GM12878 (cell line): ENCODE measurements around the gene PARP2. TPM values are rescaled to one million over a fixed set of nuclear protein-coding genes. Genes with fewer than 3 reads are reported as not detected.

ENCODE experiments used
- CHD1 ChIP-seq: IDR thresholded peaks from 2 replicates; pipeline ENCODE4 v1.6.1; 2012; ENCODE audit warnings: low read depth, low read length, improper control_type of control experiment
- CREM ChIP-seq: IDR thresholded peaks from 2 replicates; pipeline ENCODE4 v1.6.1; 2014; ENCODE audit warnings: antibody characterized with exemption, low read depth
- EED ChIP-seq: sonication (generic); IDR thresholded peaks from 2 replicates; pipeline ENCODE4 v1.6.1; 2016; ENCODE audit warnings: antibody characterized with exemption, low read depth
- EGR1 ChIP-seq, 2 experiments: IDR thresholded peaks; 1 replicate in 1 of 2; 2 replicates in 1 of 2; pipeline ENCODE4 v1.6.1; 2011 to 2012; ENCODE audit warnings: low read depth in 2 of 2, low read length in 2 of 2, borderline replicate concordance in 1 of 2, mild to moderate bottlenecking in 1 of 2, moderate library complexity in 1 of 2
- ETV6 ChIP-seq, 2 experiments: fragments of 450-650 bp in 1 of 2; IDR thresholded peaks in 1 of 2; conservative IDR thresholded peaks in 1 of 2; 2 replicates each; pipeline ENCODE4 v1.6.1; 2014; ENCODE audit warnings: antibody characterized with exemption in 1 of 2, borderline replicate concordance in 1 of 2, low read depth in 1 of 2, mild to moderate bottlenecking in 1 of 2, moderate library complexity in 1 of 2
- JUND ChIP-seq: IDR thresholded peaks from 2 replicates; pipeline ENCODE4 v1.6.1; 2012; ENCODE audit warnings: low read depth, mild to moderate bottlenecking, low read length, improper control_type of control experiment, moderate library complexity
- MTA2 ChIP-seq: fragments of 450-650 bp; IDR thresholded peaks from 2 replicates; pipeline ENCODE4 v1.6.1; 2016; ENCODE audit warnings: low read depth, mild to moderate bottlenecking, moderate library complexity
- MXI1 ChIP-seq: fragments of 150-350 bp; IDR thresholded peaks from 2 replicates; pipeline ENCODE4 v1.6.1; 2011; ENCODE audit warnings: low read depth, mild to moderate bottlenecking, inconsistent platforms, low read length, improper control_type of control experiment
- NFXL1 ChIP-seq: fragments of 450-650 bp; IDR thresholded peaks from 2 replicates; pipeline ENCODE4 v1.6.1; 2017; ENCODE audit warnings: antibody characterized with exemption, mild to moderate bottlenecking, borderline replicate concordance
- PAX8 ChIP-seq: fragments of 450-650 bp; IDR thresholded peaks from 2 replicates; pipeline ENCODE4 v1.6.1; 2017; ENCODE audit warnings: mild to moderate bottlenecking, moderate library complexity
- POLR2A ChIP-seq: IDR thresholded peaks from 2 replicates; pipeline ENCODE4 v1.6.1; 2011; ENCODE audit warnings: low read depth, mild to moderate bottlenecking, low read length
- POU2F2 ChIP-seq: IDR thresholded peaks from 3 replicates; pipeline ENCODE4 v1.6.1; 2011; ENCODE audit warnings: low read depth, mild to moderate bottlenecking, low read length, borderline replicate concordance
- RAD21 ChIP-seq: IDR thresholded peaks from 2 replicates; pipeline ENCODE4 v1.6.1; 2011; ENCODE audit warnings: mild to moderate bottlenecking, low read depth, low read length, moderate library complexity; ENCODE audit not compliant: insufficient read depth
- RAD51 ChIP-seq: fragments of 450-650 bp; IDR thresholded peaks from 2 replicates; pipeline ENCODE4 v1.6.1; 2016; ENCODE audit warnings: moderate library complexity, mild to moderate bottlenecking, inconsistent platforms
- RBBP5 ChIP-seq: fragments of 200-600 bp; sonication (generic); conservative IDR thresholded peaks from 2 replicates; pipeline ENCODE4 v1.6.1; 2016
- RUNX3 ChIP-seq: IDR thresholded peaks from 2 replicates; pipeline ENCODE4 v1.6.1; 2012; ENCODE audit warnings: low read length, inconsistent platforms
- SPI1 ChIP-seq: IDR thresholded peaks from 2 replicates; pipeline ENCODE4 v1.6.1; 2011; ENCODE audit warnings: low read depth, mild to moderate bottlenecking, low read length, moderate library complexity, borderline replicate concordance; ENCODE audit not compliant: insufficient read depth
- STAT1 ChIP-seq: fragments of 450-650 bp; conservative IDR thresholded peaks from 2 replicates; pipeline ENCODE4 v1.6.1; 2014; ENCODE audit warnings: antibody characterized with exemption, mild to moderate bottlenecking
- TAF1 ChIP-seq: IDR thresholded peaks from 2 replicates; pipeline ENCODE4 v1.6.1; 2011; ENCODE audit warnings: mild to moderate bottlenecking, low read depth, low read length, borderline replicate concordance
- TCF12 ChIP-seq: IDR thresholded peaks from 2 replicates; pipeline ENCODE4 v1.6.1; 2011; ENCODE audit warnings: low read depth, mild to moderate bottlenecking, low read length
- TCF7 ChIP-seq: IDR thresholded peaks from 2 replicates; pipeline ENCODE4 v1.6.1; 2014; ENCODE audit warnings: antibody characterized with exemption, borderline replicate concordance
- ZNF217 ChIP-seq: fragments of 450-650 bp; IDR thresholded peaks from 2 replicates; pipeline ENCODE4 v1.6.1; 2017; ENCODE audit warnings: antibody characterized with exemption, mild to moderate bottlenecking
- polyA plus RNA-seq, 11 experiments: library from polyadenylated mRNA; depleted of rRNA in 4 of 11; unstranded in 6 of 11; stranded (reverse) in 5 of 11; fragments of >200 nt; fragmentation: Nextera tagmentation in 4 of 11; fragmentation: Illumina TruSeq in 1 of 11; extraction: Ambion mirVana in 4 of 11; extraction: Trizol in 1 of 11; gene quantifications; 1 replicate in 1 of 11; 2 replicates in 10 of 11; pipeline versions ENCODE4 v1.2.1 to v1.2.3, GENCODE V29; 2011 to 2016; ENCODE audit warnings: inconsistent platforms in 2 of 11, missing spikeins in 2 of 11, low read depth in 1 of 11
- total RNA-seq, 4 experiments: library from RNA; depleted of rRNA in 3 of 4; stranded (reverse); fragments of >200 nt in 3 of 4; fragmentation: Illumina TruSeq in 1 of 4; extraction: Trizol in 1 of 4; gene quantifications; 2 replicates each; pipeline versions ENCODE4 v1.2.1 to v1.2.3, GENCODE V29; 2013 to 2021
- TF ChIP-seq, protein P1 (sequence below): fragments of 450-650 bp; IDR thresholded peaks from 2 replicates; pipeline ENCODE4 v1.6.1; 2017; ENCODE audit warnings: mild to moderate bottlenecking, moderate library complexity
- TF ChIP-seq, protein P2 (sequence below): IDR thresholded peaks from 2 replicates; pipeline ENCODE4 v1.6.1; 2011; ENCODE audit warnings: low read depth, low read length, improper control_type of control experiment, borderline replicate concordance
- TF ChIP-seq, protein P3 (sequence below): fragments of 450-650 bp; IDR thresholded peaks from 2 replicates; pipeline ENCODE4 v1.6.1; 2017; ENCODE audit warnings: low read depth, mild to moderate bottlenecking, moderate library complexity

The PARP2 gene
- total and polyA plus RNA-seq, 10 of the 15 experiments (the other 5 are each of a cell fraction or from before 2014, with no cell fraction given), result 26.7 to 75.4 (median 42.3) TPM

DNA sequence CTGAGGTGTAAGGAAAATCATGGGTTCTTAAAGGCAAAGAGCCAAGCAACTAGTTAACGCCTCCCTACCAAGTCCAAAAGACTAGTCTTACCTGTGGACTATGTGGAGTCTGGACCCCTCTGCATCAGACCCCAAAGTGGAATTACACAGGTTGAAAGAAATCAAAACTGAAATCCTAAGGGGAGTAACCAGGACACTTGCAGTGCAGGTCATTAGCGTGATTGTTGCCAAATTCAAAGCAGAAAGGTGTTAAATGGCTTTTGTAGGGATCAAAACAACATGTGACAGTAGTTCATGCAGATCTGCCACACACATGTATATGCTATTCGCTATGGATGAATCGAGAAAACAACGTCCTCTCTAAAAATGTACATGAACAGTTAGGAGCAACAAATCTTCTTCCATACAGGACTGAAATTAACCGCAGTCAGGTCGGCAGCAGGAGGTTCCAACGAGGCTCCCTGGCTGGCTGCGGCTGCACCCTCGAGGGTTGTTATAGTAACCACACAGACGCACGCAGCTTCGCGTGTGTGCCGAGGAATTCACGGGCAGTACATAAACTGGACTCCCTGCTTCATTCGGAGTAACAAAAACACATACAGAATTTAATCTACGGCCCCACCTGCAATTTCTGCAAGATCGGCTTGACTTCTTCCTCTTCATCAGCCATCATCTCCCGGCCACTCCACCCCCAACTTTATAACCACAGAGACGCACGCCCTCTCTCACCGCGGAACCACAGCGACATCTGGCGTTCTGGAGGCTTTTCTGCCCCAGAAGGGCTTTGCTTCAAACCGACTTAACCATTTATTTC, 38.0 kb upstream of the PARP2 start, which contains the start of gene TTC5 (continued):
- TF ChIP-seq CHD1, result no peak
- peak; percentile 65 for TF ChIP-seq MXI1
- 0 out of 2 replicates have a peak, but pooled peaks have one; percentile 5 for TF ChIP-seq JUND
- TF ChIP-seq, protein P1, sequence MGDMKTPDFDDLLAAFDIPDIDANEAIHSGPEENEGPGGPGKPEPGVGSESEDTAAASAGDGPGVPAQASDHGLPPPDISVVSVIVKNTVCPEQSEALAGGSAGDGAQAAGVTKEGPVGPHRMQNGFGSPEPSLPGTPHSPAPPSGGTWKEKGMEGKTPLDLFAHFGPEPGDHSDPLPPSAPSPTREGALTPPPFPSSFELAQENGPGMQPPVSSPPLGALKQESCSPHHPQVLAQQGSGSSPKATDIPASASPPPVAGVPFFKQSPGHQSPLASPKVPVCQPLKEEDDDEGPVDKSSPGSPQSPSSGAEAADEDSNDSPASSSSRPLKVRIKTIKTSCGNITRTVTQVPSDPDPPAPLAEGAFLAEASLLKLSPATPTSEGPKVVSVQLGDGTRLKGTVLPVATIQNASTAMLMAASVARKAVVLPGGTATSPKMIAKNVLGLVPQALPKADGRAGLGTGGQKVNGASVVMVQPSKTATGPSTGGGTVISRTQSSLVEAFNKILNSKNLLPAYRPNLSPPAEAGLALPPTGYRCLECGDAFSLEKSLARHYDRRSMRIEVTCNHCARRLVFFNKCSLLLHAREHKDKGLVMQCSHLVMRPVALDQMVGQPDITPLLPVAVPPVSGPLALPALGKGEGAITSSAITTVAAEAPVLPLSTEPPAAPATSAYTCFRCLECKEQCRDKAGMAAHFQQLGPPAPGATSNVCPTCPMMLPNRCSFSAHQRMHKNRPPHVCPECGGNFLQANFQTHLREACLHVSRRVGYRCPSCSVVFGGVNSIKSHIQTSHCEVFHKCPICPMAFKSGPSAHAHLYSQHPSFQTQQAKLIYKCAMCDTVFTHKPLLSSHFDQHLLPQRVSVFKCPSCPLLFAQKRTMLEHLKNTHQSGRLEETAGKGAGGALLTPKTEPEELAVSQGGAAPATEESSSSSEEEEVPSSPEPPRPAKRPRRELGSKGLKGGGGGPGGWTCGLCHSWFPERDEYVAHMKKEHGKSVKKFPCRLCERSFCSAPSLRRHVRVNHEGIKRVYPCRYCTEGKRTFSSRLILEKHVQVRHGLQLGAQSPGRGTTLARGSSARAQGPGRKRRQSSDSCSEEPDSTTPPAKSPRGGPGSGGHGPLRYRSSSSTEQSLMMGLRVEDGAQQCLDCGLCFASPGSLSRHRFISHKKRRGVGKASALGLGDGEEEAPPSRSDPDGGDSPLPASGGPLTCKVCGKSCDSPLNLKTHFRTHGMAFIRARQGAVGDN, result no peak
- TF ChIP-seq SPI1, result no peak
- 0 out of 2 replicates have a peak, but pooled peaks have one; percentile 27 for TF ChIP-seq TCF12
- peak; percentile 97 for TF ChIP-seq RUNX3
- no peak for TF ChIP-seq RBBP5
- TF ChIP-seq STAT1, result peak; percentile 96; the same call in 1 of the 2 replicates
- peak; percentile 79; the same call in 2 of the 3 replicates for TF ChIP-seq POU2F2
- TF ChIP-seq EED, result 0 out of 2 replicates have a peak, but pooled peaks have one; percentile 35
- 0 out of 2 replicates have a peak, but pooled peaks have one; percentile 30 for TF ChIP-seq MTA2
- TF ChIP-seq EGR1 (IDR thresholded peaks at IDR 0.05; ENCODE audit: borderline replicate concordance in 1 of 2, low read depth in 2 of 2, low read length in 2 of 2), result peak in 1 of 2 experiments; percentile 89; a peak in 2 of 3 replicates
- peak; percentile 72; the same call in 1 of the 2 replicates for TF ChIP-seq TAF1
- no peak for TF ChIP-seq NFXL1
- TF ChIP-seq, protein P2, sequence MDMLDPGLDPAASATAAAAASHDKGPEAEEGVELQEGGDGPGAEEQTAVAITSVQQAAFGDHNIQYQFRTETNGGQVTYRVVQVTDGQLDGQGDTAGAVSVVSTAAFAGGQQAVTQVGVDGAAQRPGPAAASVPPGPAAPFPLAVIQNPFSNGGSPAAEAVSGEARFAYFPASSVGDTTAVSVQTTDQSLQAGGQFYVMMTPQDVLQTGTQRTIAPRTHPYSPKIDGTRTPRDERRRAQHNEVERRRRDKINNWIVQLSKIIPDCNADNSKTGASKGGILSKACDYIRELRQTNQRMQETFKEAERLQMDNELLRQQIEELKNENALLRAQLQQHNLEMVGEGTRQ, result no peak
- TF ChIP-seq TCF7, result no peak
- no peak for TF ChIP-seq RAD51
- peak; percentile 76 for TF ChIP-seq RAD21
- TF ChIP-seq POLR2A, result peak; percentile 54
- no peak for TF ChIP-seq PAX8
- TF ChIP-seq, protein P3, sequence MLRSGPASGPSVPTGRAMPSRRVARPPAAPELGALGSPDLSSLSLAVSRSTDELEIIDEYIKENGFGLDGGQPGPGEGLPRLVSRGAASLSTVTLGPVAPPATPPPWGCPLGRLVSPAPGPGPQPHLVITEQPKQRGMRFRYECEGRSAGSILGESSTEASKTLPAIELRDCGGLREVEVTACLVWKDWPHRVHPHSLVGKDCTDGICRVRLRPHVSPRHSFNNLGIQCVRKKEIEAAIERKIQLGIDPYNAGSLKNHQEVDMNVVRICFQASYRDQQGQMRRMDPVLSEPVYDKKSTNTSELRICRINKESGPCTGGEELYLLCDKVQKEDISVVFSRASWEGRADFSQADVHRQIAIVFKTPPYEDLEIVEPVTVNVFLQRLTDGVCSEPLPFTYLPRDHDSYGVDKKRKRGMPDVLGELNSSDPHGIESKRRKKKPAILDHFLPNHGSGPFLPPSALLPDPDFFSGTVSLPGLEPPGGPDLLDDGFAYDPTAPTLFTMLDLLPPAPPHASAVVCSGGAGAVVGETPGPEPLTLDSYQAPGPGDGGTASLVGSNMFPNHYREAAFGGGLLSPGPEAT, result peak; percentile 91
- no peak for TF ChIP-seq ZNF217
- TF ChIP-seq ETV6 (conservative IDR thresholded peaks at IDR 0.05 in 1 of 2, IDR thresholded peaks at IDR 0.05 in 1 of 2; ENCODE audit: borderline replicate concordance in 1 of 2, low read depth in 1 of 2), result no peak
- no peak for TF ChIP-seq CREM
